NB4 (cell line): ENCODE measurements around the gene RNU5B-1.

Source experiments
- MYC ChIP-seq: IDR thresholded peaks from 2 replicates; pipeline ENCODE4 v1.6.1; 2011; ENCODE audit warnings: low read depth, low read length
- POLR2A ChIP-seq: IDR thresholded peaks from 2 replicates; pipeline ENCODE4 v1.6.1; 2011; ENCODE audit warnings: mild to moderate bottlenecking; ENCODE audit not compliant: insufficient read length; ENCODE audit errors: extremely low read depth
- TF ChIP-seq, protein P1 (sequence below): IDR thresholded peaks from one replicate; pipeline ENCODE4 v1.5.1; 2012; ENCODE audit warnings: low read depth, low read length
- TF ChIP-seq, protein P2 (sequence below): IDR thresholded peaks from 2 replicates; pipeline ENCODE4 v1.6.1; 2011; ENCODE audit warnings: low read depth, low read length

DNA sequence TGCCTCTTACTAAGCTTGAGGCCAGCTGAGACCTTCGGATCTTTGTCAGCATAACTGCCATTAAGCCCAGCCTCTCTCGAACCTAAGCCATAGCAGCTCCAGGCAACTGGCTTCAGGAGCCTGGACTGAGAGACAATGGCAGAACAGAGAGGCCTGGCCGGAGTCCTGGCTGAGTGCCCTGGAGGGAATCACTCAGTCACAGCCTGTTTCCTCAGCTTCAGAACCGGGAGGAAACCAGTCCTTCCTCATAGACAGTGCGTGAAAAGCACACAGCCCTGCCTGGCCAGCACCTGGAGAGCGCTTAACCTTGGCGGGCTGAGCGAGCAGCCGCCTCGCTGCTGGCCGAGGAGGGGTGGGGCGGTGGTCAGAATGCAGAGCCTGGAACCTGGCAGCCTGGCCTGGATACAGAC is 21.6 kb downstream of the RNU5B-1 start:
- TF ChIP-seq, protein P1, sequence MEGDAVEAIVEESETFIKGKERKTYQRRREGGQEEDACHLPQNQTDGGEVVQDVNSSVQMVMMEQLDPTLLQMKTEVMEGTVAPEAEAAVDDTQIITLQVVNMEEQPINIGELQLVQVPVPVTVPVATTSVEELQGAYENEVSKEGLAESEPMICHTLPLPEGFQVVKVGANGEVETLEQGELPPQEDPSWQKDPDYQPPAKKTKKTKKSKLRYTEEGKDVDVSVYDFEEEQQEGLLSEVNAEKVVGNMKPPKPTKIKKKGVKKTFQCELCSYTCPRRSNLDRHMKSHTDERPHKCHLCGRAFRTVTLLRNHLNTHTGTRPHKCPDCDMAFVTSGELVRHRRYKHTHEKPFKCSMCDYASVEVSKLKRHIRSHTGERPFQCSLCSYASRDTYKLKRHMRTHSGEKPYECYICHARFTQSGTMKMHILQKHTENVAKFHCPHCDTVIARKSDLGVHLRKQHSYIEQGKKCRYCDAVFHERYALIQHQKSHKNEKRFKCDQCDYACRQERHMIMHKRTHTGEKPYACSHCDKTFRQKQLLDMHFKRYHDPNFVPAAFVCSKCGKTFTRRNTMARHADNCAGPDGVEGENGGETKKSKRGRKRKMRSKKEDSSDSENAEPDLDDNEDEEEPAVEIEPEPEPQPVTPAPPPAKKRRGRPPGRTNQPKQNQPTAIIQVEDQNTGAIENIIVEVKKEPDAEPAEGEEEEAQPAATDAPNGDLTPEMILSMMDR, result no peak
- TF ChIP-seq POLR2A (no peak), MYC (no peak)
- TF ChIP-seq, protein P2, sequence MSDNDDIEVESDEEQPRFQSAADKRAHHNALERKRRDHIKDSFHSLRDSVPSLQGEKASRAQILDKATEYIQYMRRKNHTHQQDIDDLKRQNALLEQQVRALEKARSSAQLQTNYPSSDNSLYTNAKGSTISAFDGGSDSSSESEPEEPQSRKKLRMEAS, result no peak
